PFSK-1 (cell line): ENCODE measurements around the gene EEFSEC.

Experiments
- FOXP2 ChIP-seq: optimal IDR thresholded peaks from 2 replicates; pipeline ENCODE3; 2011; ENCODE audit warnings: borderline replicate concordance, control low read depth, inconsistent platforms; ENCODE audit not compliant: insufficient read depth; ENCODE audit errors: extremely low read length, extremely low read depth
- POLR2AphosphoS5 ChIP-seq: IDR thresholded peaks from 2 replicates; pipeline ENCODE4 v1.6.1; 2012; ENCODE audit warnings: low read depth, mild to moderate bottlenecking, control low read depth, low read length, moderate library complexity
- REST ChIP-seq, 2 experiments: IDR thresholded peaks; 2 replicates each; pipeline versions ENCODE4 v1.6.1 to v1.8.0; 2011 to 2012; ENCODE audit warnings: low read depth in 2 of 2, low read length in 2 of 2, control low read depth in 1 of 2, inconsistent platforms in 1 of 2, mild to moderate bottlenecking in 1 of 2, moderate library complexity in 1 of 2; ENCODE audit not compliant: insufficient read depth in 1 of 2
- SIN3A ChIP-seq: IDR thresholded peaks from 2 replicates; pipeline ENCODE4 v1.6.1; 2012; ENCODE audit warnings: mild to moderate bottlenecking, low read length, moderate library complexity, borderline replicate concordance; ENCODE audit not compliant: insufficient read depth
- TAF1 ChIP-seq: IDR thresholded peaks from 2 replicates; pipeline ENCODE4 v1.6.1; 2012; ENCODE audit warnings: low read length, control low read depth, borderline replicate concordance; ENCODE audit not compliant: insufficient read depth

DNA sequence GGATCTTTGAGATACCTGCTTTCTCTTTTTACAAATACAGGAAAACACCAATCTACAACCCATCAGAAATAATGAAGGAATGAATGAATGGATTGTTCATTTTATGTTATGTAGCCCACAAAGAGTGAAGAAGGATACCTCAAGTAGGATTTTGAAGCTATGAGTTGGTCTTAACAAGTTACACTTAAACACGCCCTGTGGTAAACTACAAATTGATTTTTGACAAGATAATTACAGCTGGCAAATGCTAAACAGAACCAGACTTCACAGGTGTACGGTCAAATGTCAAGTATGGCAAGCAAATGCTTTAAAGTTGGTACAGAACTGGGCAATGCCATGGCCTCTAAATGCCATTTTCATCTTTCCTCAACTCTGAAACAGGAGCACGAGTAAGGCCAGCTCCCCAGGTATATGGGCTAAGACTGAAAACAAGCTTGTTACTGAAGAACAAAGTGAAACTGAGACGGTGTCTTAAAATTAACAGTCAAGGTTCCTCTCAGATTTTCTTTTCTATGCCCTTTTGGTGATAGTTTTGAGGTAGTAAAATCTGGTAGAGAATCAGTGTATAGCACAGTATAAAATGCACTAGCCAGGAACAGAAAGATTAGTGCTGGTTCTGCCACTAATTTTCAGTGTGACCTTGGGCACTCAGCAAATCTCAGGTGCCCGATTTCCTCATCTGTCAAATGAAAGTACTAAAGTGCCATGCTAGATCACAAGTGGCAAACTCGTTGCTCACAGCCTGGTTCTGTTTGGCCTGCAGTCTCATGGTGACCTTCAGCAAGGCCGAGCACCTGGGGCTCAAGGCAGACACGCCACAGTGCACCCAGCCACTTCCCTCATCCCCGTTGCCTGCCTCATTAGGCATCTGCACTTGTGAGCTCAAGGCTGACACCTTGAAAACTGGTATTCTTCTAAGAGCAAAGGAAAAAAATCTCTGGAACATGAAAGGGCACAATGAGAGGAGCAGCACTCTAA lies 39.2 kb upstream of the EEFSEC start:
- no peak for TF ChIP-seq TAF1
- TF ChIP-seq POLR2AphosphoS5 = no peak
- TF ChIP-seq SIN3A = no peak
- no peak for TF ChIP-seq FOXP2
- TF ChIP-seq REST (IDR thresholded peaks at IDR 0.05; ENCODE audit: insufficient read depth in 1 of 2, low read depth in 2 of 2, low read length in 2 of 2) = no peak
